Activated CD4-positive, alpha-beta memory T cell treated with anti-CD3 and anti-CD28 coated beads, Interleukin-2, amount 10 ng/mL, durations not matched to agents 7 days and 5 days (primary cell): ENCODE results near the gene TYK2. TPM values are rescaled to one million over a fixed set of nuclear protein-coding genes. Genes with fewer than 3 reads are reported as not detected.

Source experiments
- CTCF ChIA-PET: fragments of 350-600 bp; sonication (Branson Sonifier 250); formaldehyde crosslinking; loops from one replicate; lab custom pipeline; 2021; ENCODE audit warnings: antibody characterized with exemption, inconsistent platforms; lab: Charles Lee
- POLR2A ChIA-PET: fragments of 350-600 bp; sonication (Branson Sonifier 250); formaldehyde crosslinking; loops from one replicate; lab custom pipeline; 2021; ENCODE audit warnings: antibody characterized with exemption; lab: Charles Lee
- DNase-seq: peaks from one replicate; pipeline ENCODE4 v3.0.0-alpha.2; 2020
- H3K27ac Mint-ChIP-seq: one replicate; pipeline ENCODE4 v1.8.0; 2021; ENCODE audit warnings: mild to moderate bottlenecking, mixed read lengths
- H3K27me3 Mint-ChIP-seq: one replicate; pipeline ENCODE4 v1.8.0; 2021; ENCODE audit warnings: mixed read lengths
- H3K36me3 Mint-ChIP-seq: one replicate; pipeline ENCODE4 v1.8.0; 2021; ENCODE audit warnings: low read depth, mixed read lengths
- H3K4me1 Mint-ChIP-seq: one replicate; pipeline ENCODE4 v1.8.0; 2021; ENCODE audit warnings: mixed read lengths
- H3K4me3 Mint-ChIP-seq: one replicate; pipeline ENCODE4 v1.8.0; 2021; ENCODE audit warnings: mild to moderate bottlenecking, mixed read lengths
- H3K9me3 Mint-ChIP-seq: one replicate; pipeline ENCODE4 v1.8.0; 2021; ENCODE audit warnings: mixed read lengths
- total RNA-seq, 2 experiments: library from RNA; stranded (reverse); gene quantifications; one replicate each; pipeline ENCODE4 v1.2.3, GENCODE V29; 2021

Gene TYK2
- total RNA-seq, 2 experiments from 2014 or later = 226 to 243 TPM

DNA sequence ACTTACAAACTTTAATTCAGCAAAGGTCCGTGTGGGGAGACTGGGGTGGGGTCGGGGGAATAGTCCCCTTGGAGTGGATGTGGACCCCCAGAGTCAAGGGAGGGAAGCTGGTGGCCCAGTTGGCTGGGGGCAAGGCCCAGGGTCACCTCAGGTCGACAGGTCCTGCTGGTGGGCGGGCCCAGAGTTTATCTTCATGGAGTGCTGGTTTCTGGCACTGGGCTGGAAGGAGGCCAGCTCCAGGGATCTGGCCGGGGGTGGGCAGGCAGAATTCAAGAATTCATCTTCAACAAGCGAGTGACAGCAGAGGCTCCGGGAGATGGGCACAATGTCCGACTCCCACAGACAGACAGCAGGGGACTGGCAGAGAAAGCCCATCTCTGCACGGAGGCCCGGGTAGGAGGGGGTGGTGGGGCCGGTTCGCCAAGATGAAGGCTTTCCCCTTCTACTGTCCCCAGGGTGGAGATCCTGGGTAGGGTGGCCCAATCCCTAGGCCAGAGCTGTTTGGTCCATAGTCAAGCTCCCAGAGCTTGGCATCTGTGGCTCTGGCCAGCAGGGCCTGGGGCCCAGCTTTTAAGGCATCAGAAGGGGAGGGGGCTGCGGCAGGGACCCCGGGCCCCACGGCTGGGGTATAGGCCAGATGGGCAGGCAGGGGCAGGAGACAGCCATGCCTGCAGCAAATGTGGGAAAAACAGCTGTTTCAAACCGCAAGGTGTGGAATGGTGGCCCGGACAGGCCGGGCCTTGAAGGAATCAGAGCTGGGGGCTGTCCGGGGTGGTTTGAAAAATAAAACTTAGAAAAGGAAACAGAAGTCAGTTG, 63.9 kb downstream of the TYK2 start:
- Mint-ChIP-seq H3K9me3 (no peaks in the 10 kb centered on the region), H3K27ac (peak overlapping the region; percentile 70), H3K4me3 (peak overlapping the region; percentile 83), H3K4me1 (peaks cover 18% of the 10 kb centered on the region), H3K36me3 (peaks cover 26% of the 10 kb centered on the region), H3K27me3 (no peaks in the 10 kb centered on the region)
- ChIA-PET CTCF (no interaction called here), POLR2A (interaction anchor here (1.0 to 1.1 kb wide), 2 partner anchors 11 to 30 kb away, joined by 3 read pairs; partner anchors contain the start of gene ICAM4)
- no peak for DNase-seq

DNA sequence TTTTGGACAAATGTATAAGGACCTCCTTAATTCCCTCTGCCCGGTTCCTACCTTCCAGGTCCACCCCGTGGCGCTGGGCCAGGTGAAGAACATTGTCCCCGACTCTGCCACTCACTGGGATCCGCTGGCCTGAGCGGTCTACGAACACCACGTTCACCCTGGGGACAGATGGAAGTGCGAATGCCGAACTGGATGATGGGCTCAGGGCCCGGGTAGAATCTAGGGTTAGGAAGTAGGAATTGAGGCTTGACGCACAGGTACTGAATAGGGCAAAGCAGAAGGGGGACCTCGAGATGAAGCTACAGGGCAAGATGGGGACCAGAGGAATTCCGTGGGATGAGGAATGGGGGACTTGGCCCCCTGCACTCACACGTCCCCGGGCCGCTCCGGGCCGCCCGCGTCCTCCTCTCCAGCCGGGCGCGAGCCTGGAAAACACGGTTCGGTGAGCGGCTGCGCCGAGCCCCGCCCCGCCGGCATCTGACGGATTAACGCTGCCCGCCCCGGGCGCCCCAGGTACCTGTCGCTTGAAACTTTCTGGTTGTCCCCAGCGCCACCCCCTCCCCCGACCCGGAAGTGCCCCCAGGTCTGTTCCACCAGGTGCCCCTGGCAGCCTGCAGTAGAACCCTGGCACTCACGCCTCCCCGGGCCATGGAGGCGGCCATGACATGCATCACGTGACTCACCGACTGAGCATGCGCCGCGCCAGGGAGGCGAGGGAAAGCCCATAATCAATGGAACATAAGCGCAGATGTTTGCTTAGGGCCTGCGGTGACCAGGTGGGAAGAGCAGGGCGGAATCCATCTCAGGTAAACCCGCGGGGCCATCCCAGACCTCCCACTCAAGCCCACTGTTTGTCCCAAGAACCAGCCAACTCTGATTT, 64.8 kb downstream of the TYK2 start, which contains the start of gene FDX2:
Gene FDX2 (minus strand): TSS at position 681 of the 880 bp plus-strand sequence. CDS start 19 bp downstream, at position 662.
- peaks cover 18% of the 10 kb centered on the region for H3K4me1 Mint-ChIP-seq
- peaks cover 26% of the 10 kb centered on the region for H3K36me3 Mint-ChIP-seq
- ChIA-PET POLR2A (interaction anchor here (0.5 to 1.5 kb wide), 6 partner anchors 10 to 45 kb away, joined by 3 to 4 read pairs (median 3); partner anchors contain the start of genes ICAM1 and ICAM4), CTCF (interaction anchor here (1.2 to 1.8 kb wide), 3 partner anchors 45 to 73 kb away, joined by 3 to 5 read pairs (median 5); partner anchors contain the start of gene ICAM1)
- H3K4me3 Mint-ChIP-seq = peak within 1 kb of the TSS; percentile 83
- no peaks in the 10 kb centered on the region for H3K9me3 Mint-ChIP-seq
- peak within 1 kb of the TSS; percentile 70 for H3K27ac Mint-ChIP-seq
- H3K27me3 Mint-ChIP-seq = no peaks in the 10 kb centered on the region
- DNase-seq = peak; percentile 89

DNA sequence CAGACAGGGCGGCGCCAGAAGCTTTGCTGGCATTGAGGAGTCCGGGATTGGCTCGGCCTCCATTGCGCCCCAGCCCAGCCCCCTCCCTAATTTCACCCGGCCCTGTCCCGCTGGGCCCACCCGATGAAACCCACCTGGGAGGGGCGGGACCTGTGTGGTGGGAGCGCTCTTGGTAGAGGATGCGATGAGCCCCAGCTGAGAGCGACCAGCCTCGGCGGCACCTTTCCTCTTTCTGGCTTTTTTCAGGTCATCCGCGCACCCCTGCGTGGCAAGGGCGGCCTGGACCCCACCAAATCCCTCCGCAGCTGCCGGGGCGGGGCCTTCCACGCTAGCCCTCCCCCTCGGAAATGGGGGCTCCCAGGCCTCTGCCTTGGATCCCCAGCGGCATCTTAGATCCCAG, 70.9 kb downstream of the TYK2 start, which contains the start of gene ZGLP1:
Gene ZGLP1 (minus strand): TSS at position 393 of the 400 bp plus-strand sequence.
- H3K27ac Mint-ChIP-seq = no peak within 1 kb of the TSS
- DNase-seq = no peak
- peaks cover 3% of the 10 kb centered on the region for H3K4me1 Mint-ChIP-seq
- no peaks in the 10 kb centered on the region for H3K9me3 Mint-ChIP-seq
- ChIA-PET CTCF (no interaction called here), POLR2A (no interaction called here)
- H3K27me3 Mint-ChIP-seq = no peaks in the 10 kb centered on the region
- no peak within 1 kb of the TSS for H3K4me3 Mint-ChIP-seq
- H3K36me3 Mint-ChIP-seq = no peaks in the 10 kb centered on the region

DNA sequence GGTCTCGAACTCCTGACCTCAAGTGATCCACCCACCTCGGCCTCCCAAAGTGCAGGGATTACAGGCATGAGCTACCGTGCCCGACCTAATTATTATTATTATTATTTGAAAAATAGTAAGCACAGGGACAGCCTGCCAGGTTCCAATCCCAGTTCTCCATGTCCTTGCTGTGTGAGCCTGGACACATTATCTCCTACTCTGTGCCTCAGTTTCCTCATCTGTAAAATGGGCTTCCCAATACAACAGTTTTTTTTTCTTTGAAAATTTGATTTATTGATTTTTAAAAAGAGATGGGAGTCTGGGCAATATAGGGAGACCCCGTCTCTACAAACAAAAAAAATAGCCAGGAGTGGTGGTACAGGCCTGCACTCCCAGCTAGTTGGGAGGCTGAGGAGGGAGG, 74.0 kb downstream of the TYK2 start:
- ChIA-PET CTCF (no interaction called here), POLR2A (no interaction called here)
- H3K4me1 Mint-ChIP-seq = peaks cover 5% of the 10 kb centered on the region
- H3K9me3 Mint-ChIP-seq = no peaks in the 10 kb centered on the region
- H3K27ac Mint-ChIP-seq = no peak overlapping the region
- DNase-seq = no peak
- H3K27me3 Mint-ChIP-seq = peaks cover 3% of the 10 kb centered on the region
- no peaks in the 10 kb centered on the region for H3K36me3 Mint-ChIP-seq
- H3K4me3 Mint-ChIP-seq = no peak overlapping the region

DNA sequence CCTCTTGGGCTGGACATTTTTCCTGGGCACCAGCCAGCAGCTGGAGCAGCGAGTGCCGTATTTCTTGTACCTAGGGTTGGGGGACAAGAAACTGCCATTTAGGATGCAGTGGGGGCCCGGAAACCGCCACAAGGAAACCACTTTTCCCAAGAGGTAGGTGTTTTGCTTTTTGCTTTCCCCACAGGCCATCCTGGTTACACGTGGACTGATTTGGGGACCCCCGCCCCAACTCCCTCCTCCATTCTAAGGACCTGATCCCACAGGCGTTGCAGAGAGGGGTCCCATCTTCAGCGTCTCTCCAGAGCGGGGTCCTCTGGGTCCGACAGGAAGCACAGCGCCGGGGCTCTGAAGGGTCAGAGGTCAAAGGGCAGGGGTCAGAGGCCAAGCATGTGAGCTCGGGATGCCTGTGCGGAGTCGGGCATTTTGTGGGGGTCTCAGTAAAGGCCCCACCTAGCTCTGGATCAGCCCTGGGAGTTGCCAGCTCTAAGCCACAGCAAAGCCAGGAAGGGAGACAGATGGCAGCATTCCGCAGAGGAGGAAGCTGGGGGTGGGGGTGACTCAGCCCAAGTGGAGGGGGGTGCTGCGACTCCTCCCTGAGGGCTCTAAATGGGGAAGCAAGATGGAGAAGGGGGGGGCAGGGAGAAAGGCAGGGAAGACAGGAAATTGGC, 75.1 kb downstream of the TYK2 start:
- H3K36me3 Mint-ChIP-seq = no peaks in the 10 kb centered on the region
- no peaks in the 10 kb centered on the region for H3K9me3 Mint-ChIP-seq
- H3K27ac Mint-ChIP-seq = no peak overlapping the region
- no peak overlapping the region for H3K4me3 Mint-ChIP-seq
- DNase-seq = no peak
- CTCF ChIA-PET = interaction anchor here (0.8 kb wide), 1 partner anchor 46 kb away, joined by 4 read pairs; no protein-coding TSS in a partner anchor
- H3K4me1 Mint-ChIP-seq = peaks cover 5% of the 10 kb centered on the region
- POLR2A ChIA-PET = interaction anchor here (0.9 to 1.6 kb wide), 2 partner anchors 11 to 34 kb away, joined by 3 to 4 read pairs; partner anchors contain the start of genes FDX2 and ICAM1
- H3K27me3 Mint-ChIP-seq = peaks cover 5% of the 10 kb centered on the region

Other genes with a start within 250 kb of the TYK2 start
- gene DNMT1, start 185.6 kb downstream of the TYK2 start, total RNA-seq = 100 to 1,000 TPM; 314 to 331 TPM
- gene S1PR2, start 149.2 kb downstream of the TYK2 start, total RNA-seq = 10 to 100 TPM in 1 of 2 experiments, 1 to 10 TPM in 1; 9.5 to 10.6 TPM
- gene MRPL4, start 128.4 kb downstream of the TYK2 start, total RNA-seq = 10 to 100 TPM; 55.4 to 58.6 TPM
- gene ICAM1, start 109.5 kb downstream of the TYK2 start, total RNA-seq = 10 to 100 TPM; 23.8 to 24.3 TPM
- 1 to 10 TPM; 1.5 to 2.0 TPM for gene ICAM4, start 93.6 kb downstream of the TYK2 start, total RNA-seq
- gene ICAM5, start 90.6 kb downstream of the TYK2 start, total RNA-seq = 1 to 10 TPM in 1 of 2 experiments, under 1 TPM in 1; 0.53 to 1.1 TPM
- 1 to 10 TPM; 1.0 to 1.4 TPM for gene ZGLP1, start 70.8 kb downstream of the TYK2 start, total RNA-seq
- 1 to 10 TPM; 3.5 to 3.7 TPM for gene FDX2, start 64.6 kb downstream of the TYK2 start, total RNA-seq
- gene RAVER1, start 47.0 kb downstream of the TYK2 start, total RNA-seq = 10 to 100 TPM; 62.1 to 68.6 TPM
- gene ICAM3, start 40.9 kb downstream of the TYK2 start, total RNA-seq = 100 to 1,000 TPM; 223 to 237 TPM
- 100 to 1,000 TPM; 239 to 244 TPM for gene CDC37, start 23.0 kb upstream of the TYK2 start, total RNA-seq
- 10 to 100 TPM; 56.2 to 58.1 TPM for gene PDE4A, start 40.0 kb upstream of the TYK2 start, total RNA-seq
- gene KEAP1, start 122.8 kb upstream of the TYK2 start, total RNA-seq = 100 to 1,000 TPM in 1 of 2 experiments, 10 to 100 TPM in 1; 97.1 to 103 TPM
- gene S1PR5, start 136.9 kb upstream of the TYK2 start, total RNA-seq = under 1 TPM; 0.63 to 0.68 TPM
- gene ATG4D, start 163.3 kb upstream of the TYK2 start, total RNA-seq = 10 to 100 TPM; 38.1 to 39.2 TPM
- 10 to 100 TPM; 45.5 TPM for gene KRI1, start 185.4 kb upstream of the TYK2 start, total RNA-seq
- 10 to 100 TPM; 85.4 to 89.4 TPM for gene CDKN2D, start 188.4 kb upstream of the TYK2 start, total RNA-seq
- gene AP1M2, start 206.7 kb upstream of the TYK2 start, total RNA-seq = not detected
- 100 to 1,000 TPM; 147 to 152 TPM for gene SLC44A2, start 245.0 kb upstream of the TYK2 start, total RNA-seq